A549 (cell line): ENCODE measurements around the gene RAP1GAP2.

Experiments
- CHD4 ChIP-seq: fragments of 200-600 bp; sonication (generic); IDR thresholded peaks from 2 replicates; pipeline ENCODE4 v1.6.1; 2016; ENCODE audit warnings: antibody characterized with exemption, mild to moderate bottlenecking, borderline replicate concordance
- MYC ChIP-seq: IDR thresholded peaks from 2 replicates; pipeline ENCODE4 v1.6.1; 2012; ENCODE audit warnings: mild to moderate bottlenecking, inconsistent platforms, low read length, improper control_type of control experiment, borderline replicate concordance
- PHF8 ChIP-seq: fragments of 200-600 bp; sonication (generic); IDR thresholded peaks from 2 replicates; pipeline ENCODE4 v1.6.1; 2016; ENCODE audit warnings: low read depth, mild to moderate bottlenecking, antibody characterized with exemption, moderate library complexity, borderline replicate concordance
- RFX5 ChIP-seq: fragments of 450-650 bp; IDR thresholded peaks from 2 replicates; pipeline ENCODE4 v1.7.1; 2014; ENCODE audit warnings: antibody characterized with exemption, mild to moderate bottlenecking, moderate library complexity
- SMC3 ChIP-seq: fragments of >200 bp; sonication (Bioruptor Twin); formaldehyde crosslinking; IDR thresholded peaks from 3 replicates; pipeline ENCODE4 v1.6.1; 2018; ENCODE audit warnings: inconsistent platforms

- TF ChIP-seq PHF8 (no peak), SMC3 (no peak), RFX5 (no peak), CHD4 (no peak), MYC (no peak)
Measured at GRCh38 chr17:3007651-3008121, 211.4 kb downstream of the RAP1GAP2 start.
